ENCODE results near the gene TDG.

DNA sequence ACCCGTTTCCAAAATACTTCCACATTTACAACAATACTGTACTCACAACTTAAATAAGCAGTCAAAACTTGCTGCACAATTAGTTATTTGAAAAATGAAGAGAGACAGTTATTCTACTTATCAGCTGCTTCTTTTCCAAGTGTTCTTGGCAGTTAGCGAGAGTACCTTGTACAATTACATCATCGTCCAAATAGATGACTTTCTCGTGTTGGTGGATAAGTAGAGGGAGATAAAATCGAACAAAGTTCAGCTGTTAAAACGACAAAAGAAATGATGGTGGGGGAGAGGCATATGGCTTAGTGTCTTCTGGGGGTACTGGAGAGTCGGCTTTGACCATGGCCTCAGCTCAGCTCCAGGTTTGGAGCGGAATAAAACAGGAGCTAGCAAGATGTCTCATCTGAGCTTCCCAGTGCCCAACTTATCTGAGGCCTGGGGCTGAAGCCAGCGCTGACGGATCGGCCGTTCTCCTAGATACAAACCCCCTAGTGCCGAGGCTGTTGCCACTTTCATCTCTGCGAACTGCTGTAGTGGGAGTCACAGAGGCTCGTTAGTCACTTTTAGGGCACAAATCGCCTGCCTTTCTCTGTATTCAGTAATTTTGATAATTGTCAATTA is 31.7 kb downstream of the TDG start:
- TF ChIP-seq, protein P1, sequence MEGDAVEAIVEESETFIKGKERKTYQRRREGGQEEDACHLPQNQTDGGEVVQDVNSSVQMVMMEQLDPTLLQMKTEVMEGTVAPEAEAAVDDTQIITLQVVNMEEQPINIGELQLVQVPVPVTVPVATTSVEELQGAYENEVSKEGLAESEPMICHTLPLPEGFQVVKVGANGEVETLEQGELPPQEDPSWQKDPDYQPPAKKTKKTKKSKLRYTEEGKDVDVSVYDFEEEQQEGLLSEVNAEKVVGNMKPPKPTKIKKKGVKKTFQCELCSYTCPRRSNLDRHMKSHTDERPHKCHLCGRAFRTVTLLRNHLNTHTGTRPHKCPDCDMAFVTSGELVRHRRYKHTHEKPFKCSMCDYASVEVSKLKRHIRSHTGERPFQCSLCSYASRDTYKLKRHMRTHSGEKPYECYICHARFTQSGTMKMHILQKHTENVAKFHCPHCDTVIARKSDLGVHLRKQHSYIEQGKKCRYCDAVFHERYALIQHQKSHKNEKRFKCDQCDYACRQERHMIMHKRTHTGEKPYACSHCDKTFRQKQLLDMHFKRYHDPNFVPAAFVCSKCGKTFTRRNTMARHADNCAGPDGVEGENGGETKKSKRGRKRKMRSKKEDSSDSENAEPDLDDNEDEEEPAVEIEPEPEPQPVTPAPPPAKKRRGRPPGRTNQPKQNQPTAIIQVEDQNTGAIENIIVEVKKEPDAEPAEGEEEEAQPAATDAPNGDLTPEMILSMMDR (IDR thresholded peaks at IDR 0.05) = no peak
- TF ChIP-seq POLR2AphosphoS5 (IDR thresholded peaks at IDR 0.05) = no peak
- TF ChIP-seq POLR2A (IDR thresholded peaks at IDR 0.05) = no peak
- no peak for TF ChIP-seq EP300 (IDR thresholded peaks at IDR 0.05)

Measured in suprapubic skin (tissue), 4 donors.